ENCODE results near the gene ARPP21.
A peak's percentile ranks its signal among the peaks of the same experiment; 100 is the strongest.

Gene ARPP21

DNA sequence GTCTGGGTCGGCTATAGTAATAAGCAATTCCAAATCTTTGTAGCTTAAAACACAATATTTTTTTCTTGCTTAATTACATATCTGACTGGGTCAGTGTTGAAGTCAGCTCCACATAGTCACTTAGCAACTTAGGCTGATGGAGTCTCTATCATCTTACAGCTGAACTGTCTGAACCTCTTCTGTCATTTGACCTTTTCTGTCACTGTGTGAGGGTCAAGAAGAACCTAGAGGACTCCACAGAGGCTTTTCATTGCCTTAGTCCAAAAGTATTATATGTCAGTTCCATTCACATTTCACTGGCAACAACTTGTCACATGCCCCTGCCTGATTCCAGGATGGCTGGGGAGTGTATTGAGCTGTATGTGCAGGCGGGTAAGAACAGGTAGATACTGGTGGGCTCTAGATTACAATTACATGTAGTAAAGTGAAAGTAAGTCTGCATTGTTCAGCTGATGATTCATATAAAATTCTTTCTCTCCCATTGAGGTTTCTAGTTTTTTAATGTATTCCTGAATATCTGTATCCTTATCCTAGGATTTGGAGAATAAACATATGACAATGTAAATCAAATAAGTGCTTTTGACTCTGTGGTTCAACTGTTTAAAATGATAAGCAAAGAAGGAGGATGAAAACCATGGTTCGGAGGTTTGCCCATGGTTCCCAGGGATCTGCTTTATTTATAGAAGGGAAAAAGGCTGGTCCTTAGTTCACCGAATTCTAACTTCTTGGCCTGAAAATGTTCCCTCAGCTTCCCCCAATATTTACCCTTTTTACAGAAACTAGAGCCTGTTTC is 5.8 kb upstream of the ARPP21 start:
- Histone ChIP-seq H3K4me3 (ENCODE audit: low read depth, low read length) (no peak overlapping the region), H3K9me3 (no peaks in the 10 kb centered on the region), H3K27me3 (peaks cover 10% of the 10 kb centered on the region), H3K36me3 (no peaks in the 10 kb centered on the region), H3K4me1 (no peaks in the 10 kb centered on the region)
- TF ChIP-seq, protein P1, sequence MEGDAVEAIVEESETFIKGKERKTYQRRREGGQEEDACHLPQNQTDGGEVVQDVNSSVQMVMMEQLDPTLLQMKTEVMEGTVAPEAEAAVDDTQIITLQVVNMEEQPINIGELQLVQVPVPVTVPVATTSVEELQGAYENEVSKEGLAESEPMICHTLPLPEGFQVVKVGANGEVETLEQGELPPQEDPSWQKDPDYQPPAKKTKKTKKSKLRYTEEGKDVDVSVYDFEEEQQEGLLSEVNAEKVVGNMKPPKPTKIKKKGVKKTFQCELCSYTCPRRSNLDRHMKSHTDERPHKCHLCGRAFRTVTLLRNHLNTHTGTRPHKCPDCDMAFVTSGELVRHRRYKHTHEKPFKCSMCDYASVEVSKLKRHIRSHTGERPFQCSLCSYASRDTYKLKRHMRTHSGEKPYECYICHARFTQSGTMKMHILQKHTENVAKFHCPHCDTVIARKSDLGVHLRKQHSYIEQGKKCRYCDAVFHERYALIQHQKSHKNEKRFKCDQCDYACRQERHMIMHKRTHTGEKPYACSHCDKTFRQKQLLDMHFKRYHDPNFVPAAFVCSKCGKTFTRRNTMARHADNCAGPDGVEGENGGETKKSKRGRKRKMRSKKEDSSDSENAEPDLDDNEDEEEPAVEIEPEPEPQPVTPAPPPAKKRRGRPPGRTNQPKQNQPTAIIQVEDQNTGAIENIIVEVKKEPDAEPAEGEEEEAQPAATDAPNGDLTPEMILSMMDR (IDR thresholded peaks at IDR 0.05; ENCODE audit: low read depth, low read length), result no peak
- no peak for DNase-seq

- Histone ChIP-seq H3K27me3 (peaks cover 28% of the 10 kb centered on the region), H3K4me1 (no peaks in the 10 kb centered on the region), H3K4me3 (ENCODE audit: low read depth, low read length) (no peak overlapping the region), H3K9me3 (no peaks in the 10 kb centered on the region), H3K36me3 (no peaks in the 10 kb centered on the region)
- TF ChIP-seq, protein P1 (IDR thresholded peaks at IDR 0.05; ENCODE audit: low read depth, low read length), result no peak
- DNase-seq, result no peak
These were observed 3.9 kb upstream of the ARPP21 start for GRCh38 chr3:35635407-35635806.

GRCh38 chr3:35635926-35636683 is 3.2 kb upstream of the ARPP21 start:
- H3K27me3 ChIP-seq, result peaks cover 35% of the 10 kb centered on the region
- H3K4me1 ChIP-seq, result no peaks in the 10 kb centered on the region
- H3K4me3 ChIP-seq (ENCODE audit: low read depth, low read length), result no peak overlapping the region
- TF ChIP-seq, protein P1 (IDR thresholded peaks at IDR 0.05; ENCODE audit: low read depth, low read length), result no peak
- no peak for DNase-seq
- no peaks in the 10 kb centered on the region for H3K36me3 ChIP-seq
- H3K9me3 ChIP-seq, result no peaks in the 10 kb centered on the region

GRCh38 chr3:35638251-35638979 is 910 bp upstream of the ARPP21 start:
- TF ChIP-seq, protein P1 (IDR thresholded peaks at IDR 0.05; ENCODE audit: low read depth, low read length), result no peak
- Histone ChIP-seq H3K4me1 (no peaks in the 10 kb centered on the region), H3K9me3 (no peaks in the 10 kb centered on the region), H3K36me3 (no peaks in the 10 kb centered on the region), H3K4me3 (ENCODE audit: low read depth, low read length) (no peak overlapping the region), H3K27me3 (peaks cover 41% of the 10 kb centered on the region)
- DNase-seq, result no peak

GRCh38 chr3:35638980-35639253 is 408 bp upstream of the ARPP21 start:
- no peak overlapping the region for H3K4me3 ChIP-seq (ENCODE audit: low read depth, low read length)
- no peaks in the 10 kb centered on the region for H3K36me3 ChIP-seq
- TF ChIP-seq, protein P1 (IDR thresholded peaks at IDR 0.05; ENCODE audit: low read depth, low read length), result no peak
- DNase-seq, result peak; percentile 4
- no peaks in the 10 kb centered on the region for H3K4me1 ChIP-seq
- H3K9me3 ChIP-seq, result no peaks in the 10 kb centered on the region
- peaks cover 41% of the 10 kb centered on the region for H3K27me3 ChIP-seq
